Peyer's patch (tissue), 4 donors: ENCODE measurements around the gene ZBTB46.

Source experiments
- CTCF ChIP-seq, 6 experiments: fragments of 450-650 bp in 4 of 6; fragments of 200-600 bp in 2 of 6; sonication (generic) in 1 of 6; IDR thresholded peaks; one replicate each; pipeline ENCODE4 v1.5.1; 2017 to 2019; ENCODE audit warnings: antibody characterized with exemption in 6 of 6, mild to moderate bottlenecking in 3 of 6, moderate library complexity in 1 of 6
- POLR2A ChIP-seq, 2 donors: fragments of 450-650 bp; IDR thresholded peaks; one replicate each; pipeline ENCODE4 v1.5.1; 2017; ENCODE audit warnings: antibody characterized with exemption in 2 of 2, mild to moderate bottlenecking in 2 of 2, moderate library complexity in 2 of 2

- TF ChIP-seq CTCF (IDR thresholded peaks at IDR 0.05) (no peak), POLR2A (IDR thresholded peaks at IDR 0.05) (no peak)
These were observed 88.6 kb downstream of the ZBTB46 start for GRCh38 chr20:63742381-63743024.
